Thyroid gland (tissue), 4 donors: Measurements from ENCODE around the gene SEPTIN1.
"Not testable (repeated sequence)": the region's sequence is repeated elsewhere in the genome, so short reads cannot be mapped to it uniquely, and the experiment has no call there.

Experiments used
- POLR2A ChIP-seq, 2 donors: fragments of 450-650 bp; IDR thresholded peaks; one replicate each; pipeline ENCODE4 v1.6.1; 2017; ENCODE audit warnings: antibody characterized with exemption in 2 of 2, mild to moderate bottlenecking in 2 of 2, moderate library complexity in 1 of 2
- TF ChIP-seq, protein P1 (sequence below), 6 experiments: fragments of 200-600 bp in 3 of 6; fragments of 450-650 bp in 3 of 6; sonication (generic) in 3 of 6; IDR thresholded peaks; one replicate each; pipeline ENCODE4 v1.5.1; 2016 to 2019; ENCODE audit warnings: antibody characterized with exemption in 6 of 6, mild to moderate bottlenecking in 2 of 6, inconsistent platforms in 1 of 6, moderate library complexity in 1 of 6

- TF ChIP-seq, protein P1, sequence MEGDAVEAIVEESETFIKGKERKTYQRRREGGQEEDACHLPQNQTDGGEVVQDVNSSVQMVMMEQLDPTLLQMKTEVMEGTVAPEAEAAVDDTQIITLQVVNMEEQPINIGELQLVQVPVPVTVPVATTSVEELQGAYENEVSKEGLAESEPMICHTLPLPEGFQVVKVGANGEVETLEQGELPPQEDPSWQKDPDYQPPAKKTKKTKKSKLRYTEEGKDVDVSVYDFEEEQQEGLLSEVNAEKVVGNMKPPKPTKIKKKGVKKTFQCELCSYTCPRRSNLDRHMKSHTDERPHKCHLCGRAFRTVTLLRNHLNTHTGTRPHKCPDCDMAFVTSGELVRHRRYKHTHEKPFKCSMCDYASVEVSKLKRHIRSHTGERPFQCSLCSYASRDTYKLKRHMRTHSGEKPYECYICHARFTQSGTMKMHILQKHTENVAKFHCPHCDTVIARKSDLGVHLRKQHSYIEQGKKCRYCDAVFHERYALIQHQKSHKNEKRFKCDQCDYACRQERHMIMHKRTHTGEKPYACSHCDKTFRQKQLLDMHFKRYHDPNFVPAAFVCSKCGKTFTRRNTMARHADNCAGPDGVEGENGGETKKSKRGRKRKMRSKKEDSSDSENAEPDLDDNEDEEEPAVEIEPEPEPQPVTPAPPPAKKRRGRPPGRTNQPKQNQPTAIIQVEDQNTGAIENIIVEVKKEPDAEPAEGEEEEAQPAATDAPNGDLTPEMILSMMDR (IDR thresholded peaks at IDR 0.05): not testable (repeated sequence)
- TF ChIP-seq POLR2A (IDR thresholded peaks at IDR 0.05): not testable (repeated sequence)
Measured at GRCh38 chr16:30343491-30343820, 38.9 kb downstream of the SEPTIN1 start.
